ENCODE data around the gene GATD1. TPM values are rescaled to one million over a fixed set of nuclear protein-coding genes. Genes with fewer than 3 reads are reported as not detected.
A peak's percentile ranks its signal among the peaks of the same experiment; 100 is the strongest.

The GATD1 gene
- total RNA-seq, 4 donors from 2014 or later: 22.1 to 41.4 (median 27.3) TPM

DNA sequence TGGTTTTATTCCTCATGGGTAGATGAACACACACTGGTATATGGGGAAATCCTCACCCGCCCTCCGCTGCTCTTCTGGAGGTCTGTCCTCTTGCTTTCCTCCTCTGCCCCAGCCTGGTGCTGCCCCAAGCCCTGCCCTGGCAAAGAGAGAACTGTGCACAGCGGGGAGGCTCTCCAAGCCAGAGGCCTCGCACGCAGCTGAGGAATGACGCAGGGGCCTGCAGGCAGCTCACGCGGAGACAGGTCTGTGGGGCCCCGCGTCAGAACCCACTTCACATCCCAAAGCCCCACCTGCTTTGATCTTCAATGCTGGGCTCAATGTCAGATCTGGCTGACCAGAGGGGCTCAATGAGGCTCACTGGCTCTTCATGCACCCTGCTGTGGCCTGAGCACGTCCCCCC lies 10.0 kb downstream of the GATD1 start:
- H3K36me3 ChIP-seq: peaks cover 3 to 98% (median 11%) of the 10 kb centered on the region in 3 donors
- WGBS, 2 donors: 88 to 94% methylated on average over 11 of the region's 11 CpGs
- H3K9me3 ChIP-seq: no peaks in the 10 kb centered on the region

DNA sequence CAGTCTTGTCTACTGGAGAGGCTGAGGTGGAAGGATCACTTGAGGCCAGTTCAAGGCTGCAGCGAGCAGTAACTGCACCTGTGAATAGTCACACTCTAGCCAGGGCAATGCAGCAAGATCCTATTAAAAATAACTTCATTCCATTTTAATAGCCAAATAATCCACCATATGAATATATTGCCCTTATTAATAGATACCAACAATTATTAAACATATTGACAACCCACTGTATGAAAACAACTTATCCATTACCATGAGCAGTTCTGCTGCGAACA lies 10.4 kb downstream of the GATD1 start:
- 90 to 95% methylated on average over 2 of the region's 2 CpGs for WGBS, 2 donors
- H3K9me3 ChIP-seq: no peaks in the 10 kb centered on the region
- peaks cover 0 to 20% (median 8%) of the 10 kb centered on the region in 4 donors for H3K4me1 ChIP-seq
- no peak for DNase-seq (ENCODE audit: low spot score in 2 of 2)
- H3K4me3 ChIP-seq: no peak overlapping the region
- TF ChIP-seq, protein P1, sequence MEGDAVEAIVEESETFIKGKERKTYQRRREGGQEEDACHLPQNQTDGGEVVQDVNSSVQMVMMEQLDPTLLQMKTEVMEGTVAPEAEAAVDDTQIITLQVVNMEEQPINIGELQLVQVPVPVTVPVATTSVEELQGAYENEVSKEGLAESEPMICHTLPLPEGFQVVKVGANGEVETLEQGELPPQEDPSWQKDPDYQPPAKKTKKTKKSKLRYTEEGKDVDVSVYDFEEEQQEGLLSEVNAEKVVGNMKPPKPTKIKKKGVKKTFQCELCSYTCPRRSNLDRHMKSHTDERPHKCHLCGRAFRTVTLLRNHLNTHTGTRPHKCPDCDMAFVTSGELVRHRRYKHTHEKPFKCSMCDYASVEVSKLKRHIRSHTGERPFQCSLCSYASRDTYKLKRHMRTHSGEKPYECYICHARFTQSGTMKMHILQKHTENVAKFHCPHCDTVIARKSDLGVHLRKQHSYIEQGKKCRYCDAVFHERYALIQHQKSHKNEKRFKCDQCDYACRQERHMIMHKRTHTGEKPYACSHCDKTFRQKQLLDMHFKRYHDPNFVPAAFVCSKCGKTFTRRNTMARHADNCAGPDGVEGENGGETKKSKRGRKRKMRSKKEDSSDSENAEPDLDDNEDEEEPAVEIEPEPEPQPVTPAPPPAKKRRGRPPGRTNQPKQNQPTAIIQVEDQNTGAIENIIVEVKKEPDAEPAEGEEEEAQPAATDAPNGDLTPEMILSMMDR (IDR thresholded peaks at IDR 0.05): no peak
- TF ChIP-seq EP300 (IDR thresholded peaks at IDR 0.05): no peak
- no peak for TF ChIP-seq POLR2A (IDR thresholded peaks at IDR 0.05)
- no peaks in the 10 kb centered on the region for H3K27me3 ChIP-seq
- H3K27ac ChIP-seq: no peak overlapping the region
- H3K36me3 ChIP-seq: peaks cover 3 to 98% (median 11%) of the 10 kb centered on the region in 3 donors

More for the DNA sequence above, 10.0 kb downstream of the GATD1 start:
- H3K27me3 ChIP-seq: no peaks in the 10 kb centered on the region
- peaks cover 0 to 20% (median 7%) of the 10 kb centered on the region in 4 donors for H3K4me1 ChIP-seq
- DNase-seq (ENCODE audit: low spot score in 2 of 2): no peak
- no peak overlapping the region for H3K27ac ChIP-seq
- H3K4me3 ChIP-seq: no peak overlapping the region
- TF ChIP-seq, protein P1 (IDR thresholded peaks at IDR 0.05): no peak
- no peak for TF ChIP-seq POLR2A (IDR thresholded peaks at IDR 0.05)
- TF ChIP-seq EP300 (IDR thresholded peaks at IDR 0.05): no peak

DNA sequence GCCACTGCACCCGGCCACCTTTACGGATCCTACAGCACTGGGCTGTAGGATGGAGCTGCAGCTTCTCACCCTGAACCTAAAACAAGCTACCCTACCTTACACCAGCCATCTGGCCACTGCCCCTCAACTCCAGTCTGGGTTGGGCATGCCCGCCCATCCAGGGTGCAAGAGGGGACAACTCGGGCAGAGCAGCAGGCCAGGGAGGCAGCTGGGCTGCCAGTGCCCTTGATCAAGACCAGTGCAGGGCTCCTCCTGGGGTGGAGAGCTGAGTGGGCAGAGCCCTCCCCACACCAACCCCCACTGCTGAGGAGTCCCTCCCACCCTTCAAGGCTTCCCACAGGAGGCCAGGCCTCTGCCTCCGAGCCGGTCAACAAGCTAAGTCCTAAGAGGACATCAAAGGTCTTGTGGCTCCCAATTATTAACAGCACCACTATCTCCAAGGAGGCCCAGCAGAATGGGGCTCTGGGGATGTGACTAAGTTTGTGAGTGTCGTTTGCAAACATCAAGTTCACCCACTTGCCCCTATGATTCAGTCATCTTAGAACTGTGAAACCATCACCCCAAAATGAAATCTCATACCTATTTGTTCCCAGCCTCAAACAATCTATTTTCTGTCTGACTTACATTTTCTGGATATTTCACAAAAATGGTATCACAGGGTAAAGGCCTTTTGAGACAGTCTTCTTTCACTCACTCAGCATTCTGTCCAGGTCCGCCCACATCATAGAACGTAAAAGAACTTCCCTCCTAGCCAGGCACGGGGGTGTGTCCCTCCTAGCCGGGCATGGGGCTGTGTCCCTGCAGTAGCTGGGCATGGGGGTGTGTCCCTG lies 11.0 kb downstream of the GATD1 start:
- no peak overlapping the region for H3K4me3 ChIP-seq
- peaks cover 3 to 98% (median 15%) of the 10 kb centered on the region in 3 donors for H3K36me3 ChIP-seq
- H3K4me1 ChIP-seq: peaks cover 0 to 14% (median 5%) of the 10 kb centered on the region in 4 donors
- H3K27ac ChIP-seq: peak overlapping the region in 1 of 4 donors; percentile 36
- TF ChIP-seq, protein P1 (IDR thresholded peaks at IDR 0.05): no peak
- TF ChIP-seq EP300 (IDR thresholded peaks at IDR 0.05) (no peak), POLR2A (IDR thresholded peaks at IDR 0.05) (no peak)
- H3K27me3 ChIP-seq: no peaks in the 10 kb centered on the region
- 58 to 69% methylated on average over 8 to 9 of the region's 11 CpGs for WGBS, 2 donors
- DNase-seq (ENCODE audit: low spot score in 2 of 2): no peak
- H3K9me3 ChIP-seq: no peaks in the 10 kb centered on the region

DNA sequence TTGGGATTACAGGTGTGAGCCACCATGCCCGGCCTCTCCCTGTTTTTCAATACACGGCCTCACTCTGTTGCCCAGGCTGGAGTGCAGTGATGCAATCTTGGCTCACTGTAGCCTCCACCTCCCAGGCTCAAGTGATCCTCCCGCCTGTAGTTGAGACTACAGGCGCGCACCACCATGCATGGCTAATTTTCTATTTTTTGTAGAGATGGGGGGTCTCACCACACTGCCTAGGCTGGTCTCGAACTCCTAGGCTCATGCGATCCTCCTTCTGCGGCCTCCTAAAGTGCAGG lies 11.5 kb downstream of the GATD1 start:
- H3K4me1 ChIP-seq: peaks cover 0 to 10% (median 4%) of the 10 kb centered on the region in 4 donors
- no peak overlapping the region for H3K4me3 ChIP-seq
- H3K9me3 ChIP-seq: no peaks in the 10 kb centered on the region
- TF ChIP-seq EP300 (IDR thresholded peaks at IDR 0.05) (no peak), POLR2A (IDR thresholded peaks at IDR 0.05) (no peak)
- TF ChIP-seq, protein P1 (IDR thresholded peaks at IDR 0.05): no peak
- peaks cover 3 to 98% (median 17%) of the 10 kb centered on the region in 3 donors for H3K36me3 ChIP-seq
- no peak for DNase-seq (ENCODE audit: low spot score in 2 of 2)
- no peaks in the 10 kb centered on the region for H3K27me3 ChIP-seq
- WGBS, 2 donors: 97% methylated on average over 7 to 8 of the region's 8 CpGs
- peak overlapping the region in 1 of 4 donors; percentile 2 for H3K27ac ChIP-seq

DNA sequence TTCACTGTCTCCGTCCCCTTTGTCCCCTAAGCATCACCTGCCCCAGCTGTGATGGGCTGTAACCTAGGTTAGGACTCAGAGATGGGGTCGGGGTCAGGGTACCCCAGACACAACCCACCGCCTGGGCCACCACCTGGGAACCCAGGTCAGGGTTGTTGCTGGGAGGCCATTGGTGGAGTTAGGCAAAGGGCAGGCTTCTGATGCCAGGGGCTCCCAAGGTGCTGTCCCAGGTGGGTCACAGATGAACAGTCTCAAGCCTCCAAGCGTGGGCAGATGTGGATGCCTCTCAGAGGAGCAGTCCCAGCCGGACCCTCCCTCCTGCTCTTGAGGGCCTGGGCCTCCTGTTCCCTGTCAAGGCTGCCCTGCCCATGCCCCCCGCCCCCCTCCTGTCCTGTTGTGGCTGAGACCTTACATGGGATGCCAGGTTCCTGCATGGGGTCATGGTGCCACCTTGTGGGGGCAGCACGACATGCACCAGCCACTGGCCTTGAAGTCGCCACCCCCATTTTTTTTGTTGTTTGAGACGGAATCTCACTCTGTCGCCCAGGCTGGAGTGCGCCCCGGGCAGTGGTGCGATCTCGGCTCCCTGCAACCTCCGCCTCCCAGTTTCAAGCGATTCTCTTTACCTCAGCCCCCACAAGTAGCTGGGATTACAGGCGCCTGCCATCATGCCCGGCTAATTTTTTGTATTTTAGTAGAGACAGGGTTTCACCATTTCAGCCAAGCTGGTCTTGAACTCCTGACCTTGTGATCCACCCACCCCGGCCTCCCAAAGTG lies 12.1 kb downstream of the GATD1 start:
- TF ChIP-seq EP300 (IDR thresholded peaks at IDR 0.05): no peak
- TF ChIP-seq, protein P1 (IDR thresholded peaks at IDR 0.05): peak; percentile 54 to 77 (median 64)
- Histone ChIP-seq H3K4me3 (no peak overlapping the region), H3K36me3 (peaks cover 6 to 98% (median 19%) of the 10 kb centered on the region in 3 donors), H3K4me1 (peaks cover 0 to 10% (median 4%) of the 10 kb centered on the region in 4 donors), H3K27me3 (no peaks in the 10 kb centered on the region), H3K27ac (peak overlapping the region in 1 of 4 donors; percentile 2), H3K9me3 (no peaks in the 10 kb centered on the region)
- DNase-seq (ENCODE audit: low spot score in 2 of 2): no peak
- WGBS, 2 donors: 66 to 73% methylated on average over 18 of the region's 19 CpGs

Data from tibial nerve (tissue), 4 donors.